Panc1 (cell line): Measurements from ENCODE around the gene B3GLCT.

Experiments
- POLR2AphosphoS5 ChIP-seq: IDR thresholded peaks from 2 replicates; pipeline ENCODE4 v1.6.1; 2012; ENCODE audit warnings: mild to moderate bottlenecking, low read depth, low read length, moderate library complexity
- TF ChIP-seq, protein P1 (sequence below): fragments of 450-650 bp; IDR thresholded peaks from 2 replicates; pipeline ENCODE4 v1.5.1; 2017; ENCODE audit warnings: mild to moderate bottlenecking
- TF ChIP-seq, protein P2 (sequence below), 2 experiments: IDR thresholded peaks; 2 replicates each; pipeline ENCODE4 v1.6.1; 2011 to 2012; ENCODE audit warnings: low read depth in 2 of 2, control low read depth in 1 of 2, low read length in 1 of 2, mild to moderate bottlenecking in 1 of 2, moderate library complexity in 1 of 2; ENCODE audit not compliant: insufficient read depth in 1 of 2

DNA sequence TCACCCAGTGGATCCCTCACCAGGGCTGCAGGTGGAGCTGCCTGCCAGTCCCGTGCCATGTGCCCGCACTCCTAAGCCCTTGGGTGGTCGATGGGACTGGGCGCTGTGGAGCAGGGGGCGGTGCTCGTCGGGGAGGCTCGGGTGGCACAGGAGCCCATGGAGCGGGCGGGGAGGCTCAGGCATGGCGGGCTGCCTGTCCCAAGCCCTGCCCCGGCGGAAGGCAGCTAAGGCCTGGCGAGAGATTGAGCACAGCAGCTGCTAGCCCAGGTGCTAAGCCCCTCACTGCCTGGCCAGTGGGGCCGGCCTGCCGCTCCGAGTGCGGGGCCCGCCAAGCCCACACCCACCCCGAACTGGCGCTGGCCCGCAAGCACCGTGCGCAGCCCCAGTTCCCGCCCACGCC is 16.8 kb upstream of the B3GLCT start:
- TF ChIP-seq, protein P1, sequence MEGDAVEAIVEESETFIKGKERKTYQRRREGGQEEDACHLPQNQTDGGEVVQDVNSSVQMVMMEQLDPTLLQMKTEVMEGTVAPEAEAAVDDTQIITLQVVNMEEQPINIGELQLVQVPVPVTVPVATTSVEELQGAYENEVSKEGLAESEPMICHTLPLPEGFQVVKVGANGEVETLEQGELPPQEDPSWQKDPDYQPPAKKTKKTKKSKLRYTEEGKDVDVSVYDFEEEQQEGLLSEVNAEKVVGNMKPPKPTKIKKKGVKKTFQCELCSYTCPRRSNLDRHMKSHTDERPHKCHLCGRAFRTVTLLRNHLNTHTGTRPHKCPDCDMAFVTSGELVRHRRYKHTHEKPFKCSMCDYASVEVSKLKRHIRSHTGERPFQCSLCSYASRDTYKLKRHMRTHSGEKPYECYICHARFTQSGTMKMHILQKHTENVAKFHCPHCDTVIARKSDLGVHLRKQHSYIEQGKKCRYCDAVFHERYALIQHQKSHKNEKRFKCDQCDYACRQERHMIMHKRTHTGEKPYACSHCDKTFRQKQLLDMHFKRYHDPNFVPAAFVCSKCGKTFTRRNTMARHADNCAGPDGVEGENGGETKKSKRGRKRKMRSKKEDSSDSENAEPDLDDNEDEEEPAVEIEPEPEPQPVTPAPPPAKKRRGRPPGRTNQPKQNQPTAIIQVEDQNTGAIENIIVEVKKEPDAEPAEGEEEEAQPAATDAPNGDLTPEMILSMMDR, result no peak
- no peak for TF ChIP-seq POLR2AphosphoS5
- TF ChIP-seq, protein P2, sequence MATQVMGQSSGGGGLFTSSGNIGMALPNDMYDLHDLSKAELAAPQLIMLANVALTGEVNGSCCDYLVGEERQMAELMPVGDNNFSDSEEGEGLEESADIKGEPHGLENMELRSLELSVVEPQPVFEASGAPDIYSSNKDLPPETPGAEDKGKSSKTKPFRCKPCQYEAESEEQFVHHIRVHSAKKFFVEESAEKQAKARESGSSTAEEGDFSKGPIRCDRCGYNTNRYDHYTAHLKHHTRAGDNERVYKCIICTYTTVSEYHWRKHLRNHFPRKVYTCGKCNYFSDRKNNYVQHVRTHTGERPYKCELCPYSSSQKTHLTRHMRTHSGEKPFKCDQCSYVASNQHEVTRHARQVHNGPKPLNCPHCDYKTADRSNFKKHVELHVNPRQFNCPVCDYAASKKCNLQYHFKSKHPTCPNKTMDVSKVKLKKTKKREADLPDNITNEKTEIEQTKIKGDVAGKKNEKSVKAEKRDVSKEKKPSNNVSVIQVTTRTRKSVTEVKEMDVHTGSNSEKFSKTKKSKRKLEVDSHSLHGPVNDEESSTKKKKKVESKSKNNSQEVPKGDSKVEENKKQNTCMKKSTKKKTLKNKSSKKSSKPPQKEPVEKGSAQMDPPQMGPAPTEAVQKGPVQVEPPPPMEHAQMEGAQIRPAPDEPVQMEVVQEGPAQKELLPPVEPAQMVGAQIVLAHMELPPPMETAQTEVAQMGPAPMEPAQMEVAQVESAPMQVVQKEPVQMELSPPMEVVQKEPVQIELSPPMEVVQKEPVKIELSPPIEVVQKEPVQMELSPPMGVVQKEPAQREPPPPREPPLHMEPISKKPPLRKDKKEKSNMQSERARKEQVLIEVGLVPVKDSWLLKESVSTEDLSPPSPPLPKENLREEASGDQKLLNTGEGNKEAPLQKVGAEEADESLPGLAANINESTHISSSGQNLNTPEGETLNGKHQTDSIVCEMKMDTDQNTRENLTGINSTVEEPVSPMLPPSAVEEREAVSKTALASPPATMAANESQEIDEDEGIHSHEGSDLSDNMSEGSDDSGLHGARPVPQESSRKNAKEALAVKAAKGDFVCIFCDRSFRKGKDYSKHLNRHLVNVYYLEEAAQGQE (IDR thresholded peaks at IDR 0.05; ENCODE audit: insufficient read depth in 1 of 2, low read depth in 2 of 2, low read length in 1 of 2), result no peak
